ENCODE measurements around the gene ALOX5.

DNA sequence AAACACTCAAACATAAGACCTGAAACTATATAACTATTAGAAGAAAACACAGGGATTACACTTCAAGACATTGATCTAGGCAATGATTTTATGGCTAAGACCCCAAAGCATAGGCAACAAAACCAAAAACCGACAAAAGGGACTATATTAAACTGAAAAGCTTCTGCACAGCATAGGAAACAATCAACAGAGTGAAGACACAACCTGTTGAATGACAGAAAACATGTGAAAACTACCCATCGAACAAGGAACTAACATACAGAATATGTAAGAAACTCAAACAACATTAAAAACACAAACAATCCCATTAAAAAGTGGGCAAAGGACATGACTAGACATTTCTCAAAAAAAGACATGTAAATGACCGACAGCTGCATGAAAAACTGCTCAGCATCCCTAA is 109.0 kb downstream of the ALOX5 start:
- TF ChIP-seq POLR2A (IDR thresholded peaks at IDR 0.05; ENCODE audit: low read depth, low read length): no peak
- TF ChIP-seq TAF1 (IDR thresholded peaks at IDR 0.05; ENCODE audit: low read depth, low read length): no peak
- no peak for TF ChIP-seq POU2F2 (IDR thresholded peaks at IDR 0.05; ENCODE audit: low read depth, low read length)
- TF ChIP-seq POLR2AphosphoS5 (IDR thresholded peaks at IDR 0.05; ENCODE audit: low read depth, low read length): no peak
- no peak for TF ChIP-seq PAX5 (IDR thresholded peaks at IDR 0.05; ENCODE audit: insufficient read depth, low read length, severe bottlenecking)
- TF ChIP-seq SPI1 (IDR thresholded peaks at IDR 0.05; ENCODE audit: low read depth, low read length): no peak
